HG02943 (cell line): Measurements from ENCODE around the gene LRP11.
A peak's percentile ranks its signal among the peaks of the same experiment; 100 is the strongest.
"Not testable (repeated sequence)": the region's sequence is repeated elsewhere in the genome, so short reads cannot be mapped to it uniquely, and the experiment has no call there.

Experiments used
- ATAC-seq: cut with Tn5 transposase; IDR thresholded peaks from one replicate; pipeline ENCODE4 v1.9.1; 2021; ENCODE audit warnings: mild to moderate bottlenecking, low read depth, moderate library complexity; ENCODE audit not compliant: unreplicated experiment

LRP11 gene

DNA sequence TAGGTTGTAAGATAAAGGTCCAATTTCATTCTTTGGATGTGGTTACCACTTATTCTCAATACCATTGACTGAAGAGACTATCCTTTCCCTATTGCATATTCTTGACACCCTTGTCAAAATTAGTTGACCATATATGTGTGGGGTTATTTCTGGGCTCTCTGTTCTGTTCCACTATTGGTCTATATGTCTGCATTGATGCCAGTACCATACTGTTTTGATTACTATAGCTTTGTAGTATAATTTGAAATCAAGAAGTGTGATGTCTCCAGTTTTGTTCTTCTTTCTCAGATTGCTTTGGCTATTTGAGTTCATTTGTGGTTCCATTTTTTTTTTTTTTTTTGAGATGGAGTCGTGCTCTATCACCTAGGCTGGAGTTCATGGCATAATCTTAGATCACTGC is 8.1 kb upstream of the LRP11 start:
- ATAC-seq: no peak

DNA sequence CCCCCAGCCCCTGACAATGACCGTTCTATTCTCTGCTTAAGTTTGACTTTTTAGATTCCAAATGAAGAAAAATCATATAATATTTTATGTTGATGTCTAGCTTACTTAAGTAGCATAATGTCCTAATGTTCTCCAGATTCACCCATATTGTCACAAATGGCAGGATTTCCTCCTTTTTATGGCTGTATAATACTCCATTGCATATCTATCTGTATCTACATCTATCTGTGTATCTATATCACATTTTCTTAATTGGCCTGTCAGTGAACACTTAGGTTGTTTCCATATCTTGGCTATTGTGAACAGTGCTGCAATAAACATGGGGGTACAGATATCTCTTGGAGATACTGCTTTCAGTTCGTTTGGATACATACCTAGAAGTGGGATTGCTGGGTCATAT is 7.0 kb upstream of the LRP11 start:
- ATAC-seq: no peak

DNA sequence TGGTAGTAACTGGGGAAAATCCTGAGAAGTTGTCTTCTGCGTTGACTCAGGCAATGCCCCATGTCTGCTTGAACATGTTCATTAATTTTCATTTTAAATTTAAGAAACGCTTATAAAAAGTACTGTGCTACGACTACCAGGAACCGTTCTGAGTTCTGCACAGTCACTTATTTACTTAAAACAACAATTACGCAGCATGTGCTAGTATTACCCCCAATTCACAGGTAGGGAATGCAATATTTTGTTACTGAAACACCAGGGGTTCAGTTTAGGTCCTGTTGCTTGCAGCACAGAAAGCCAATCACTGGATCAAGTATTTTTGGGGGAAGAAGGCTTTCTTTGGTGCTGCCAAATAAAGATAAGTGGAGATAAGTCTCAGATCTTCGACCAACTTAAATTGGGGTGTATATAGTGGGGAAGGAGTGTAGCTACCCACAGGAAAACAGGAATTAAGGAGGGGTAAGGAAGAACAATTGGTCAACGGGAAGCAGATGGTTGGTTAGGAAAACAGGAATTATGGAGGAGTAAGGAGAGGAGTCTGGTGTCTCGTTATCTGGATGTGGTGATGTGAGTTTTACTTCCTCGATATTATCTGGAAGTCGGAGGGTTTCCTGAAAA is 5.2 kb upstream of the LRP11 start:
- no peak for ATAC-seq

DNA sequence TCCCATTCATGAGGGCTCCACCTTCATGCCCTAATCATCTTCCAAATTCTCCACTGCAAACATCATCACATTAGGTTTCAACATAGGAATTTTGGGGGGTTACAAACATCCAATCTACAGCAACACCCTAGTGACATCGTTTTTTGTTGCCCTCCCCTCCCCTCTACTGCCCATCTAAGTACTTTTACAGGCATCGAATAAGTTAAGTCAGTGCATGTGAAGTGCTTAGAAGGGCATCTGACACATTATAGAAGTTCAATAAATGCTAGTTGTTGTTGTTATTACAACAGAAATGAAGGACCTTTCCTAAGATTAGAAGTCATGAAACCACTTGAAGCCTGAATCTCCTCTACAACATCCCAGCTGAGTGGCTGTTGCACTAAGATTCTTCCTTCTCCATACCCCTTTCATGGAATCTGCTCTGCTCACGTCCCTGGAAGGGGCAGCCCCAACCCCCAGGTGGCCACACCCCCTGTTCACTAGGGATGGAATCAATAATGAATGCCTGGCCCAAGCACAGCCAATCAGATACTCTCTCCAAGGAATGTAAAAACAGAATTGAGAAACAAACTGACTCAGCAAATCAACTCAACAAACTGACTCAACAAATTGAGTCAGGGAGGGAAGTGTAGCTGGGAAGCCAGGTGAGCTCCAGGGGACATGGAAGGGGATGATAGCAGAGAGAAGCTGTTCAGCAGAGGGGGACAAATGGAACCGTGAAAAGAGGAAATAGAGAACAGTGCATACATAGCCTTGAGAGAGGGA is 3.9 kb upstream of the LRP11 start:
- no peak for ATAC-seq

DNA sequence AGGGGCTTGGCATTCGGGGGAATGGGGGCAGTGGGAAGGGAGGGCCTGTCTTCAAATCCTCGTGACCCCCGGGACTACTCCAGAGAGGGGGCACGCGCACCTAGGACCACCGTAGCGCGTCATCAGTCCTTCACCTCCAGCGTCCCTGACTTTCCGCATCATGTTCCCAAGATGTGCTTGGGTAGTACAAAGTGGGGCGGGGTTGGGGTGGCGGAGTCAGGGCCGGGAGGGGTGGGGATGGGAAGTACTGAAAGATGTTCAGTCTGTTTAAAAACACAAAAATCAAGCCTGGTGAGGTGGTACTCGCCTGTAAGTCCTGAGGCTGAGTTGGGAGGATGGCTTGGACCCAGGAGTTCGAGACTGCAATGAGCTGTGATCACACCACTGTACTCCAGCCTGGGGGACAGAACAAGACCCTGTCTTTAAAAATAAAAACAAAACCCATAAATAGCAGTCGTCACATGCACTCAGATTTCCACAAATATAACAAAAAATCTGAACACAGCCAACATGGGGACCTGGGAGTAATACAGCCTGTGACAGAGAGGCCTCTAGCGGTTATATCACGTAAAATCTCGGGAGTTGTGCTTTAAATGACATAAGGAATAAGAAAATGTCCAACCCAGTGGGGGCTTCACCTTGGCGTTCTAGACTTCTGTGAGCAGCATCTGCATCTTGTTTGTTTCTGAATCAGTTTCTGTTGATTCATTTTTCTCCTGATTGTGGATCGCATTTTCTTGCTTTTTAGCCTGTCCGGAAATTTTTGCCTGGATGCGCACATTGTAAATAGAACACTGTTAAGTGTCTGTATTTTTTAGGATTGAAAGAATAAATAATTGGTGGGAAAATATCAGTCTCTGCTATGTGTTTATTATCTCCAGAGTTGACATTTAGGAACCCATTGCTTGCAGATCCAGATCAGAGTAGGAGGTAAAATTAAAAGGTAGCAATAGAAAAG is 698 bp upstream of the LRP11 start:
- ATAC-seq: peak; percentile 10

DNA sequence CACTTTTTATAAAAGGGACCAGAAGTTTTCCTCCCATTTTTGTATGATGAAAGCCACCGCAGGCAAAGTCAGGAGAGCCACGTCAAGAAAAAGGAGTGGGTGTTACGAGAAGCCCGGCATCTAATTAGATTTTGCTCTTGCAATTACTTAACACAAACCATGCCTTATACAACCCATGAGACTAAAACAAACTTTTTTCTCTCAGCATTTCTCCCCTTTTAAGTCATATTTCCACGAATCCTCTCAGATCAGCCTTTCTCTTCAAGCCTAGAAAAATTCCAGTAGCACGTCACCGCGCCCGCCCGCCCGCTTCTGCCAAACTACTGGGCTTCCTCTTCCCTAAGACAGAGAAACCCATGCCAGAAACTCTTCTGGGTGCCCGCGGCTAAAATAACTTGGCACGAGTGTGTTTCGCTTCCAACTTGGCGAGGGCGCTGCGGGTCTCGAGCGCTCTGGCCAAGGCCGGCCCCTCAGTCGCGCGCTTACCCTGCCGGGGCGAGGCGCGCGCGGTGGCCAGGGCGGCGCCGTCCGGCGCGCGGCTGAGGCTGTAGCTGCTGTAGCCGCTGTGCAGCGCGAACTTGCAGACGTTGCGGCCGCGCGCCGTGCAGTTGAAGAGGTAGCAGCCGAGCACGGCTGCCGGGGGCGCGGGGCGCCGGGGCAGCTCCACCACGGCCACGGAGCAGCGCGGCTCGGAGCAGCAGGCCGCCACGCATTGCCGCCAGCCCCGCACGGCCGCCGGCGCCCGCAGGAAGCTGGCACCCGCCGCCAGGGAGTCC is 1.0 kb downstream of the LRP11 start:
- ATAC-seq: no peak

DNA sequence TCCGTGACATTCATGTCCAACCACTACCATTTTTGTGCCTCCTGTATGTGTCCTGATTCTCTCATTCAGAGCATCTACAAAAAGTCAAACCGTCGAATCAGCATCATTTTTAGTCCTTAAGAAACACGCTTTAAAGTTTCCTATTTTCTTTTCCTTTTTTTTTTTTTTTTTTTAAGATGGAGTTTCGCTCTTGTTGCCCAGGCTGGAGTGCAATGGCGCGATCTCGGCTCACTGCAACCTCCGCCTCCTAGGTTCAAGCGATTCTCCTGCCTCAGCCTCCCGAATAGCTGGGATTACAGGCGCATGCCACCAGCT is 1.8 kb downstream of the LRP11 start:
- not testable (repeated sequence) for ATAC-seq

DNA sequence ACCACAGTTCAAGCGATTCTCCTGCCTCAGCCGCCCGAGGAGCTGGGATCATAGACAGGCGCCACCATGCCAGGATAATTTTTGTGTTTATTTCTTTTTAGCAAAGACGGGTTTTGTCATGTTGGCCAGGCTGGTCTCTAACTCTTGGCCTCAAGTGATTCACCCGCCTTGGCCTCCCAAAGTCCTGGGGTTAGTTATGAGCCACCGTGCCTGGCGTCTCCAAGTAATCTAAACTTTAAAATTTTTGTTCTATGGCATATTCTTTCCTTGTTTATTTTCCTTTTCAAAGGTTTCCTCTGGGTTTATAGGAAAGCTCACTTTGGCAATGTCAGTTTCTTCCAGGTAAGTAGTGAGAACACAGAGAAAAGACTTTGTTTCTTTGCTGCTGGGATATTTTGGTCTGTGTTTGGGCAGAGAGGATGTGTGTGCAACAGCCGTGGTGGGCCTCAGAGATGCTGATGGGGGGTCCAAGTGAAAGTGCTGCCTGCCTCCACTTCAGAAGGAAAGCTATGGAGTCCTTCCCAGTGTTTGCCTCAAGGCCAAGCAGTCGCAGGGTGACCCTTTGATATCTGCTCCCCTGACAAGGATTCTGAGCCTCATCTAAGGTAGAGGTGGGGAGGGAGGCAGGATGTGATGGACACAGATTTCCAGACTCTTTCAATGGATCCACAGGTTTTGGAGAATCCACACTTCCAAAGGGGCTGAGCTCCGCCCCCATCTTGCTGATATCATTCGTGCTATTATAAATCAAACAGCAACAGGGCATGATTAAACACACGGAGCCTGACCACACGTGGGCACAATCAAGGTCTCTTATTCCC is 2.3 kb downstream of the LRP11 start:
- ATAC-seq: no peak

DNA sequence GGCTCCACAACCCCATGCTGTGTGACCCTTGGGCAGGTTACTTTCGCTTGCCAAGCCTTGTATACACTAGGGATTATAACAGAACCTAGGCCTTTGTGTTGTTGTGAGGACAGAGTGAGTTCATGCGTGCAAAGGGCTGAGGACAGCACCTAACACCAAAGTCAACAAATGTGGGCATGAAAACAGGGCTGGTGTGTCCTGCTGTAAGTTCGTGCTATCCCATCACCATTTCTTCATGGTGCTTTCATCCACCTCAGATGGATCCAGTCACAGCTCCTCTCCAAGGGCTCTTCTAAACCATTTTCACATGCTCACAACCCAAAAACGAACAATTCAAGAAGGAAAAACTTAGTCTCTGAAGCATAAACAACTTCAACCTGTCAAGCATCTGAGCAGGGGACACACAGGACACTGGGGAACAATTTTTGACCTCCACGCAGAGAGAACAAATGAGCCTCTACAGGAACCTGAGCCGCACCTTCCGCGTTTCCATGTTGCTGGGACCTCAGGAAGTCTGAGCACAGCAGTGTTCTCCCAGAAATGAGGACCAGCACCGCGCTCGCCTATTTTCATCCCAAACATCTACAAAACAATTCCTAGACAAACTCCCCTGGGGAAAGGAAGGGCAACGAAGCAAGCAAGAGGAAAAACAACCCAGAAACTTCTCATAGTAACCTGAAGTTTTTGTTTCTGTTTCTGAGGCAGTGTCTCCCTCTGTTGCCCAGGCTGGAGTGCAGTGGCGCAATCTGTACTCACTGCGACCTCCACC is 3.1 kb downstream of the LRP11 start:
- no peak for ATAC-seq

DNA sequence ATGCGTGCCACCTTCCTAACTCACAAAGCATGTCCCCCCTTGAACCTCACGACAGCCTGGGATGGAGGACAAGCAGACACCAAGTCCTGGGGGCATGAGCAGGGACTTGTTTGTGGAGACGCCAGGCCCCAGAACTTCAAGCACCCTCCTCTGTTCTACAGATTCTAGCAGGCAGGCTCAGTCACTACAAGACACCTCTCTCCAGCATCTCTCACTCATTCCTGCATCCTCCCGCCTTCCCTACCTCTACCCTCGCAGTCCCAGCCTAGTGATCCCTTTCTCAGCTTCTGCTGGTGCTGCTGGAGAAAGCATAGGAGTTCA is 3.7 kb downstream of the LRP11 start:
- no peak for ATAC-seq

DNA sequence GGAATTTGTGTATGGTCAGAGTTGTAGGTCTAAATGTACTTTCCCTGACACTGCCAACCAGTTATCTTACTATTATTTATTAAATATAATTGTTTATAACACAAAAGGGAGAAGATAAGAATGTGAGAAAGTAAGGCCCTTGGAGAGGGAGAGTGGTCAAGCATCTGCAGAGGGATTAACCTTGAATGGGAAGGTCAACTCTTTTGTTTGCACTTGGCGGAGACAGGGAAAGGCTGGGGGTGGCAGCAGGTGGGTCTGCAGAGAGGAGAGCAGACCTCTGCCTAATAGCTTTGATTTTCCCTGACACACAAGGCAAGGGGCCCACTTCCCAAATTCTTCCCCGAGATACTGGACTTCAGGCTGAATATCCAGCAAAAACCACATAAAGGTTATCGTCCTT is 4.2 kb downstream of the LRP11 start:
- ATAC-seq: no peak

DNA sequence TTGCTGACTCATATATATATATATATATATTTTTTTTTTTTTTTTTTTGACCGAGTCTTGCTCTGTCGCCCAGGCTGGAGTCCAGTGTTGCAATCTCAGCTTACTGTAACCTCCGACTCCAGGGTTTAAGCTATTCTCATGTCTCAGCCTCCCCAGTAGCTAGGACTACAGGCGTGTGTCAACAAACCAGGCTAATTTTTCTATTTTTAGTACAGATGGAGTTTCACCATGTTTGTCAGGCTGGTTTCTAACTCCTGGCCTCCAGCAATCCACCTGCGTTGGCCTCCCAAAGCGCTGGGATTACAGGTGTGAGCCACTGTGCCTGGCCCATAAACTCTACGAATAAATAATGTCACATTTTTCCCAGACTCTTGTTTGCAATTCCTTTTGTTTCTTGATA is 4.8 kb downstream of the LRP11 start:
- ATAC-seq: no peak

DNA sequence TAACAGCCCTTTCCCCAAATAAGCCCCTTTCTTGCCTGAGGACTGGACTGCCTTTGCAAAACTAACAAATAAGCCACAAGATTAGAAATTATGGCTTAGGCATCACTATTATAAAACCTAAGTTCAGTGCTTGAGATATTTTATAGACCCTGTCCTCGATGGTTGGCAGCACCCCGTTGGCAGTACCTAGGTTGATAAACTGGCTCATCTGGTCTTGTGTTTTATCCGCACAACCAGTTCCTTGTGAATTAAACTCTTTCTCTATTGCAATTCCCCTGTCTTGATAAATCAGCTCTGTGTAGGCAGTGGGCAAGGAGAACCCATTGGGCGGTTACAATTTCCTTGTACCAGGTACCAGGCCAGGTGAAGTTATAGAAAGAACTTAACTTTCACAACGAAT is 6.6 kb downstream of the LRP11 start:
- ATAC-seq: no peak

DNA sequence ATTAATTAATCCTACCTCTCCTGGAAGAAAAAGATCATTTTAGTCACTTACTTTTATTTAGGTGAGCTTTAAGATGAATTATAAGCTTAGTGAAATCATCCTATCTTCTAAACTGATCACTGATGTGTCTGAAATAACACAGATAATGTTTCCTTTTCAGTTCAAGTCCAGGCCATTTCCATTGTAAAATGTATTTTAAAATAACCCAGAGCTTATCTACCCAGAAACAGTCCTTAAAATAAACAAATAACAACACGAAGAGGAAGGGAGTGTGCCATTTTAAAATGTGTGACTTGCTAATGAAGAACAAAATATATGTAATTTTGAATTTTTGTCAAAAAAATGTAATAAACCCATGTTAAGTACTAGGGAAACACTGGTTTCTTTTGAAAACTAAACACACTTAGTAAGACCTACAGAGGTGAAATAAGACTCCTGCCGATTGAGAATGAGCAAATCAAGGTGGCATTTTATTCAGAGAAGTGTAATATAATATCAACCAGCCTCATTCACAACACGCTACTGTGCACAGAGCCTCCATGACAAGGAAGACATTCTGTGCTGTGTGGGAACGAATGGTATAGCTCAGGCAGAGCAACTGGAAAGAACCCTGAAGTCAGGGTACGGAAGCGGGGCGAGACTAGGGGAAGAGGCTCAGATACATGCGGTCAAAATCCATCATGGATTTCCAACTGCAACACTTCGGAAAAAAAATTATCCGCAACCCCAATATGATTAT is 7.7 kb downstream of the LRP11 start:
- no peak for ATAC-seq

DNA sequence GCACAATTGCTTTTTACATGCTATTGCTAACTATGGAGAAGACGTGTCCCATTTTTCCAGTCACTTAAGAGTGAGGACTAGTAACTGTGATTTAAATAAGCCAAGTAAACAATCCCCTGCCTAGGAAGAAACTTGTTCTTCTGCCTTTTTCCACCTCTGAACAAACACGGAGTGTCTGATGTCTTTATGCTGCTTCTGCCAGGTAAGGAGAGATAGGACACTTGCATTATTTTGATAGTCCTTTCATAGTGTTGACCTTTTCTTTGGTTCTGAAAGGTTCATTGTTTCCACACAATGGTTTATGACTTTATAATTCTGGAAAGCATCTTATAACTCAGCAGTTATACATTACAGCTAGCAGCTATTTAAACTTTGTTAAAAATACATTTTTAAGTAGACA is 8.4 kb downstream of the LRP11 start:
- ATAC-seq: no peak

DNA sequence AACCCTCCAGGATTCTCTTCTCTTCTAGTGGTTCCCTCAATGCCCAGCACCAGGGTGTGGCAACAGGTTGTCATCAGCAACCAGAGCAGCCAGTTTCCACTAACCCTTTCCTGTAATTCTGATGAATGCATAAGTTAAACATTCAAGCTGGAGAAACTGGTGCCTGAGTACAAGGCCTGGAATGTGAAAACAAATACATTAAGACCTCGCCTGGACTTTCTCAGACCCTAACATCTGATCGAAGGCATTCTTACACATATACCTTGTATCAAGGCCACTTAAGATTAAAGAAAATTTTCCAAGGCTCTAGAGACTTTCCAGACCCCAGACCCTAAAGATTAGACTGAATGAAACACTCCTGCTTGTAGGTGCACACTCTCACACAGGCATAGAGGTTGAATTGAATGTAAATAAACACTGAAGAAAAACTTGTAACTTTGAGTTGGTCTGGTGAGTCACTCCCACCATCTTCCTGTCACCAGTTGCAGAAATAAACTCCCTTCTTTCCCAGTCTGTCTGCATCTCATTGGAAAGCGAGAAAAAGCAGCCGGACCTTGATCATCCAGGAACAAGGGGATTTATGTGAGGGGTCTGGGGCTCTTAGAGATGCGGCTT is 9.0 kb downstream of the LRP11 start:
- no peak for ATAC-seq

DNA sequence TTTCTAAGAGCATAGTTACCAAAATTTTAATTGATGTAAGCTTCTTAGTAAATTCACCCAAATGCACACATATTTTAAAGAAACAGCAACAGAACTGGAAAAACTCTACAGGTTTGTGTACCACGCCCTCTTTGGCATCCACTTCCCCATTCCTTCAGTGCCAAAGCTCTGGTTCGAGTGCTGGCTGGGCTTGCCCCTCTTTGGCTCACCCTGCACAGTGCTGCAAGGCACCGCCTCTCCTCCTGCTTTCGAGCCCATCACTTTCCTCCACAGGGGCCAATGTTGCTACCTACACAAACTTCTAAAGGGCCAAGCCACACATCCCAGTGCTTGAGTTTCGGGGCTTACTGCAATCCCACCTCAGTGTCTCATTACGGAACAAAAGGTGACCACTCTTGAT is 9.6 kb downstream of the LRP11 start:
- no peak for ATAC-seq

DNA sequence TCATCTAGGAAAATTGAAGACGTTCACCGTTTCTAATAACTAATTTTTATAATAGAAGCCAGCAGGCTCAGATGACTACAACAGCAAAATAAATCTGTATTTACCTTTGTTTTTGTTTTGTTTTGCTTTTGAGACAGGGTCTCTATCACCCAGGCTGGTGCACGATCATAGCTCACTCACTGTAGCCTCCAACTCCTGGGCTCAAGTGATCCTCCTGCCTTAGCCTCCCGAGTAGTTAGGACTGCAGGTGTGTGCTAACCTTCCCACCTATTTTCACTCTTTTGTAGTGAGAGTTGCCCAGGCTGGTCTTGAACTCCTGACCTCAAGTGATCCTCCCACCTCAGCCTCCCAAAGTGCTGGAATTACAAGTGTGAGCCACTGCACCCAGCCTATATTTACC is 10.1 kb downstream of the LRP11 start:
- not testable (repeated sequence) for ATAC-seq
